OCI-LY7 (cell line): ENCODE measurements around the gene ZBTB21. TPM values are rescaled to one million over a fixed set of nuclear protein-coding genes. Genes with fewer than 3 reads are reported as not detected.

Experiments
- BruUV-seq: library from RNA; stranded (reverse); fragments of 400-500 nt; replicated peaks from 2 replicates; lab custom pipeline; 2021; lab: Mats Ljungman, UMichigan
- CTCF ChIA-PET: fragments of 300-600 bp; sonication (Branson Sonifier 250); formaldehyde crosslinking; loops from one replicate; lab custom pipeline; 2022; ENCODE audit warnings: antibody characterized with exemption; ENCODE audit not compliant: unreplicated experiment; lab: Charles Lee
- POLR2A ChIA-PET: fragments of 300-600 bp; sonication (Branson Sonifier 250); formaldehyde crosslinking; loops from one replicate; lab custom pipeline; 2022; ENCODE audit warnings: antibody characterized with exemption; lab: Charles Lee
- DNase-seq: peaks from one replicate; pipeline ENCODE4 v3.0.0-alpha.2; 2015; ENCODE audit warnings: low spot score
- H2AFZ ChIP-seq: fragments of 200-600 bp; sonication (generic), shearing (Covaris generic); 2 replicates; pipeline ENCODE4 v1.6.1; 2014; ENCODE audit warnings: mild to moderate bottlenecking, antibody characterized with exemption, low read length, moderate library complexity
- H3K27ac ChIP-seq: fragments of 200-600 bp; sonication (generic); 2 replicates; pipeline ENCODE4 v1.5.1; 2014; ENCODE audit warnings: mixed run types, low read depth, mild to moderate bottlenecking, moderate library complexity, low read length, inconsistent platforms; ENCODE audit not compliant: poor library complexity, severe bottlenecking
- H3K36me3 ChIP-seq: fragments of 200-600 bp; sonication (generic); 2 replicates; pipeline ENCODE4 v1.6.1; 2014; ENCODE audit warnings: mild to moderate bottlenecking, antibody characterized with exemption, low read length, moderate library complexity, mixed read lengths; ENCODE audit not compliant: insufficient read depth
- H3K4me1 ChIP-seq: fragments of 200-600 bp; sonication (generic); 2 replicates; pipeline ENCODE4 v1.5.1; 2014; ENCODE audit warnings: mild to moderate bottlenecking, low read length; ENCODE audit not compliant: insufficient read depth, poor library complexity, severe bottlenecking
- H3K4me2 ChIP-seq: fragments of 200-600 bp; sonication (generic); 2 replicates; pipeline ENCODE4 v1.6.1; 2014; ENCODE audit warnings: mild to moderate bottlenecking, low read length
- H3K4me3 ChIP-seq: fragments of 200-600 bp; sonication (generic); 2 replicates; pipeline ENCODE4 v1.5.1; 2014; ENCODE audit warnings: mild to moderate bottlenecking, low read depth, low read length; ENCODE audit not compliant: poor library complexity, severe bottlenecking
- H3K79me2 ChIP-seq: fragments of 200-600 bp; sonication (generic); 2 replicates; pipeline ENCODE4 v1.6.1; 2016; ENCODE audit warnings: low read depth, mild to moderate bottlenecking, low read length, moderate library complexity, mixed read lengths; ENCODE audit not compliant: insufficient read depth
- H3K9me2 ChIP-seq: fragments of 200-600 bp; sonication (generic); 2 replicates; pipeline ENCODE4 v1.6.1; 2016; ENCODE audit warnings: mild to moderate bottlenecking, low read length, mixed read lengths; ENCODE audit not compliant: insufficient read depth
- H3K9me3 ChIP-seq: fragments of 200-600 bp; sonication (generic); 2 replicates; pipeline ENCODE4 v1.6.1; 2014; ENCODE audit warnings: mild to moderate bottlenecking, mixed run types, low read length, mixed read lengths
- H4K20me1 ChIP-seq: fragments of 200-600 bp; sonication (generic); 2 replicates; pipeline ENCODE4 v1.6.1; 2014; ENCODE audit warnings: mild to moderate bottlenecking, antibody characterized with exemption, low read length, moderate library complexity, mixed read lengths; ENCODE audit not compliant: insufficient read depth
- EZH2phosphoT487 ChIP-seq: fragments of 200-600 bp; sonication (generic); IDR thresholded peaks from 2 replicates; pipeline ENCODE4 v1.6.1; 2018; ENCODE audit warnings: low read depth, borderline replicate concordance, mild to moderate bottlenecking, mixed run types, antibody characterized with exemption, low read length, moderate library complexity, mixed read lengths
- intact Hi-C: fragments of 100-400 bp; cut with micrococcal nuclease; formaldehyde crosslinking; loops from one replicate; pipeline ENCODE4 v1.10.0; 2022; ENCODE audit not compliant: unreplicated experiment
- total RNA-seq, 2 experiments: library from RNA; depleted of rRNA in 1 of 2; stranded (reverse); fragments of >200 nt in 1 of 2; shearing (Covaris generic) in 1 of 2; gene quantifications; 2 replicates each; pipeline ENCODE4 v1.2.3, GENCODE V29; 2014 to 2022
- TF ChIP-seq, protein P1 (sequence below): fragments of 200-600 bp; sonication (generic); conservative IDR thresholded peaks from 2 replicates; pipeline ENCODE4 v1.5.1; 2014; ENCODE audit warnings: mild to moderate bottlenecking, antibody characterized with exemption, low read length, moderate library complexity, mixed read lengths

The ZBTB21 gene
- total RNA-seq, 2 experiments from 2014 or later: 10.0 to 19.6 TPM

DNA sequence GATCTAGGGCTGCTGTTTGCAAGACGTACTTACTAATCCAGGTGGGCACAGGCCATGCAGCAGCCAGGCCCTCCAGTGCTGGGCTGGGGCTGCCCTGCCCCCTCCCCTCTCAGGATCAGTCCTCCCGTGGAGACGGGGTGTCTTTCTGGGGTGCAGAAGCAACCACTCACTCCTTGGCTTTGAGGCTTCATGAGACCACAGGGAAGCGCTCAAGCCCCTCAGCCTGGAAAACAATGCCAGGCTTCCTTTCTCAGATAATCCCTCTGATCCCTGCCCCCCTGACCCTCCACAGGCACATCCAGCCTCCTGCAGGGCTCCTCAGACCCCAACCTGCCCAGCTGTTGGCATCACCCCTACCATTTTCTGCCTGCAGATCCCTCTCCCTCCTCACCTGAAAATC, 42.5 kb downstream of the ZBTB21 start:
- Histone ChIP-seq H3K4me1 (peaks cover 18% of the 10 kb centered on the region), H3K4me3 (no peak overlapping the region), H3K27ac (no peak overlapping the region), H3K36me3 (no peaks in the 10 kb centered on the region), H2AFZ (no peak overlapping the region), H3K9me3 (no peaks in the 10 kb centered on the region), H3K79me2 (no peaks in the 10 kb centered on the region), H3K4me2 (no peak overlapping the region), H4K20me1 (no peaks in the 10 kb centered on the region), H3K9me2 (no peaks in the 10 kb centered on the region)
- no peak for DNase-seq
- TF ChIP-seq, protein P1, sequence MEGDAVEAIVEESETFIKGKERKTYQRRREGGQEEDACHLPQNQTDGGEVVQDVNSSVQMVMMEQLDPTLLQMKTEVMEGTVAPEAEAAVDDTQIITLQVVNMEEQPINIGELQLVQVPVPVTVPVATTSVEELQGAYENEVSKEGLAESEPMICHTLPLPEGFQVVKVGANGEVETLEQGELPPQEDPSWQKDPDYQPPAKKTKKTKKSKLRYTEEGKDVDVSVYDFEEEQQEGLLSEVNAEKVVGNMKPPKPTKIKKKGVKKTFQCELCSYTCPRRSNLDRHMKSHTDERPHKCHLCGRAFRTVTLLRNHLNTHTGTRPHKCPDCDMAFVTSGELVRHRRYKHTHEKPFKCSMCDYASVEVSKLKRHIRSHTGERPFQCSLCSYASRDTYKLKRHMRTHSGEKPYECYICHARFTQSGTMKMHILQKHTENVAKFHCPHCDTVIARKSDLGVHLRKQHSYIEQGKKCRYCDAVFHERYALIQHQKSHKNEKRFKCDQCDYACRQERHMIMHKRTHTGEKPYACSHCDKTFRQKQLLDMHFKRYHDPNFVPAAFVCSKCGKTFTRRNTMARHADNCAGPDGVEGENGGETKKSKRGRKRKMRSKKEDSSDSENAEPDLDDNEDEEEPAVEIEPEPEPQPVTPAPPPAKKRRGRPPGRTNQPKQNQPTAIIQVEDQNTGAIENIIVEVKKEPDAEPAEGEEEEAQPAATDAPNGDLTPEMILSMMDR: no peak
- no peak for TF ChIP-seq EZH2phosphoT487
- CTCF ChIA-PET: no interaction called here
- POLR2A ChIA-PET: no interaction called here
- intact Hi-C loops: loop anchor here (10.0 kb wide), 1 partner anchor 353 kb away; no protein-coding TSS in a partner anchor
- BruUV-seq: no TSS peak

GRCh38 chr21:41966872-41967621, 43.1 kb downstream of the ZBTB21 start:
- intact Hi-C loops: loop anchor here (10.0 kb wide), 1 partner anchor 352 kb away; no protein-coding TSS in a partner anchor
- POLR2A ChIA-PET: no interaction called here
- Histone ChIP-seq H3K79me2 (no peaks in the 10 kb centered on the region), H3K36me3 (no peaks in the 10 kb centered on the region), H3K9me2 (no peaks in the 10 kb centered on the region), H2AFZ (no peak overlapping the region), H3K4me2 (no peak overlapping the region), H4K20me1 (no peaks in the 10 kb centered on the region), H3K4me1 (peaks cover 19% of the 10 kb centered on the region), H3K4me3 (no peak overlapping the region), H3K9me3 (no peaks in the 10 kb centered on the region), H3K27ac (no peak overlapping the region)
- no TSS peak for BruUV-seq
- no peak for DNase-seq
- TF ChIP-seq, protein P1: no peak
- TF ChIP-seq EZH2phosphoT487: no peak
- CTCF ChIA-PET: no interaction called here
